H9 (cell line): ENCODE measurements around the gene ADAM8. TPM values are rescaled to one million over a fixed set of nuclear protein-coding genes. Genes with fewer than 3 reads are reported as not detected.
"Not testable (repeated sequence)": the region's sequence is repeated elsewhere in the genome, so short reads cannot be mapped to it uniquely, and the experiment has no call there.

Experiments used
- DNase-seq: peaks from one replicate; pipeline ENCODE4 v3.0.0-alpha.2; 2017
- H2AFZ ChIP-seq: one replicate; pipeline ENCODE4 v1.6.1; 2013; ENCODE audit warnings: mild to moderate bottlenecking, low read length, control low read depth, moderate library complexity
- H2AK5ac ChIP-seq: 2 replicates; pipeline ENCODE4 v1.6.1; 2013; ENCODE audit warnings: low read length, control low read depth, mixed read lengths; ENCODE audit not compliant: insufficient read length
- H2BK120ac ChIP-seq: one replicate; pipeline ENCODE4 v1.6.1; 2013; ENCODE audit warnings: low read depth, mild to moderate bottlenecking, low read length, control low read depth, inconsistent platforms; ENCODE audit not compliant: poor library complexity, severe bottlenecking
- H2BK12ac ChIP-seq: 2 replicates; pipeline ENCODE4 v1.6.1; 2013; ENCODE audit warnings: low read length, control low read depth, mixed read lengths, low read depth; ENCODE audit not compliant: insufficient read length
- H2BK15ac ChIP-seq: 2 replicates; pipeline ENCODE4 v1.6.1; 2013; ENCODE audit warnings: low read depth, low read length, control low read depth
- H2BK20ac ChIP-seq: one replicate; pipeline ENCODE4 v1.6.1; 2013; ENCODE audit warnings: low read depth, mild to moderate bottlenecking, low read length, control low read depth, inconsistent platforms; ENCODE audit not compliant: poor library complexity, severe bottlenecking
- H2BK5ac ChIP-seq: 2 replicates; pipeline ENCODE4 v1.6.1; 2013; ENCODE audit warnings: low read length, control low read depth, mixed read lengths; ENCODE audit not compliant: insufficient read length
- H3K14ac ChIP-seq: 2 replicates; pipeline ENCODE4 v1.6.1; 2013; ENCODE audit warnings: low read length, control low read depth; ENCODE audit not compliant: insufficient read depth
- H3K18ac ChIP-seq: 2 replicates; pipeline ENCODE4 v1.6.1; 2013; ENCODE audit warnings: low read depth, mild to moderate bottlenecking, mixed read lengths, low read length, control low read depth; ENCODE audit not compliant: insufficient read length
- H3K23ac ChIP-seq: 2 replicates; pipeline ENCODE4 v1.6.1; 2013; ENCODE audit warnings: low read length, control low read depth, mixed read lengths, low read depth; ENCODE audit not compliant: insufficient read length
- H3K23me2 ChIP-seq: 2 replicates; pipeline ENCODE4 v1.6.1; 2013; ENCODE audit warnings: low read depth, mild to moderate bottlenecking, mixed read lengths, low read length, control low read depth; ENCODE audit not compliant: insufficient read length, poor library complexity, severe bottlenecking
- H3K27ac ChIP-seq: 2 replicates; pipeline ENCODE4 v1.5.1; 2013; ENCODE audit warnings: low read length, control low read depth, mixed read lengths, low read depth; ENCODE audit not compliant: insufficient read length
- H3K27me3 ChIP-seq: 2 replicates; pipeline ENCODE4 v1.6.1; 2013; ENCODE audit warnings: low read length, control low read depth, inconsistent platforms; ENCODE audit not compliant: insufficient read depth
- H3K4ac ChIP-seq: 2 replicates; pipeline ENCODE4 v1.6.1; 2013; ENCODE audit warnings: low read depth, mild to moderate bottlenecking, control low read depth, inconsistent platforms, low read length, moderate library complexity
- H3K4me1 ChIP-seq: 2 replicates; pipeline ENCODE4 v1.6.1; 2013; ENCODE audit warnings: low read length, control low read depth, inconsistent platforms; ENCODE audit not compliant: insufficient read depth
- H3K4me2 ChIP-seq: 2 replicates; pipeline ENCODE4 v1.6.1; 2013; ENCODE audit warnings: low read length, control low read depth, mixed read lengths; ENCODE audit not compliant: insufficient read length, insufficient read depth
- H3K56ac ChIP-seq: 2 replicates; pipeline ENCODE4 v1.6.1; 2013; ENCODE audit warnings: low read depth, mild to moderate bottlenecking, mixed read lengths, low read length, control low read depth; ENCODE audit not compliant: insufficient read length
- H3K79me1 ChIP-seq: 2 replicates; pipeline ENCODE4 v1.6.1; 2013; ENCODE audit warnings: low read depth, mild to moderate bottlenecking, moderate library complexity, low read length, control low read depth, inconsistent platforms; ENCODE audit not compliant: insufficient read depth, poor library complexity, severe bottlenecking
- H3K79me2 ChIP-seq: 2 replicates; pipeline ENCODE4 v1.6.1; 2013; ENCODE audit warnings: low read length, control low read depth, inconsistent platforms; ENCODE audit not compliant: insufficient read depth
- H3K9ac ChIP-seq: 2 replicates; pipeline ENCODE4 v1.6.1; 2013; ENCODE audit warnings: low read length, control low read depth, mixed read lengths; ENCODE audit not compliant: insufficient read length; ENCODE audit errors: extremely low read depth
- H3K9me3 ChIP-seq: one replicate; pipeline ENCODE4 v1.6.1; 2013; ENCODE audit warnings: low read depth, low read length, inconsistent platforms; ENCODE audit not compliant: control insufficient read depth
- H3T11ph ChIP-seq: one replicate; pipeline ENCODE4 v1.6.1; 2013; ENCODE audit warnings: mild to moderate bottlenecking, low read length, control low read depth, inconsistent platforms
- H4K20me1 ChIP-seq: one replicate; pipeline ENCODE4 v1.6.1; 2013; ENCODE audit not compliant: control insufficient read depth, insufficient read length, insufficient read depth
- H4K5ac ChIP-seq: 2 replicates; pipeline ENCODE4 v1.6.1; 2013; ENCODE audit warnings: low read depth, mild to moderate bottlenecking, mixed read lengths, low read length, control low read depth; ENCODE audit not compliant: insufficient read length
- H4K8ac ChIP-seq: replicated peaks from 2 replicates; pipeline ENCODE4 v1.6.1; 2013; ENCODE audit warnings: low read length, control low read depth, mixed read lengths, low read depth; ENCODE audit not compliant: insufficient read length
- H4K91ac ChIP-seq: 2 replicates; pipeline ENCODE4 v1.6.1; 2013; ENCODE audit warnings: low read depth, mild to moderate bottlenecking, moderate library complexity, mixed read lengths, low read length, control low read depth; ENCODE audit not compliant: insufficient read length
- H3K27ac Mint-ChIP-seq, 3 experiments: 2 replicates in 2 of 3; 3 replicates in 1 of 3; pipeline ENCODE4 v1.8.0; 2020 to 2021; ENCODE audit warnings: mixed read lengths in 3 of 3, mild to moderate bottlenecking in 1 of 3, moderate library complexity in 1 of 3
- H3K27me3 Mint-ChIP-seq: 2 replicates; pipeline ENCODE4 v1.8.0; 2021; ENCODE audit warnings: low read depth, mild to moderate bottlenecking, moderate library complexity, mixed read lengths
- H3K36me3 Mint-ChIP-seq, 3 experiments: 2 replicates in 2 of 3; 3 replicates in 1 of 3; pipeline ENCODE4 v1.8.0; 2020 to 2021; ENCODE audit warnings: low read depth in 3 of 3, mixed read lengths in 3 of 3; ENCODE audit not compliant: insufficient read depth in 1 of 3
- H3K4me1 Mint-ChIP-seq, 2 experiments: 2 replicates each; pipeline ENCODE4 v1.8.0; 2020; ENCODE audit warnings: mixed read lengths in 2 of 2
- H3K4me3 Mint-ChIP-seq, 2 experiments: 2 replicates in 1 of 2; 3 replicates in 1 of 2; pipeline ENCODE4 v1.8.0; 2020 to 2021; ENCODE audit warnings: mild to moderate bottlenecking in 2 of 2, mixed read lengths in 2 of 2, moderate library complexity in 1 of 2
- H3K9me3 Mint-ChIP-seq, 2 experiments: 2 replicates in 1 of 2; 3 replicates in 1 of 2; pipeline ENCODE4 v1.8.0; 2020; ENCODE audit warnings: mild to moderate bottlenecking in 2 of 2, mixed read lengths in 2 of 2, moderate library complexity in 1 of 2
- WGBS: extraction: QIAGEN DNeasy Blood & Tissue Kit; methylation state at CpG from one replicate; pipeline ENCODE4 v1.1.7; 2013; ENCODE audit warnings: missing lambda C conversion rate, low lambda C conversion rate, mixed read lengths; ENCODE audit not compliant: insufficient read length; ENCODE audit errors: extremely low coverage; 5-methylcytosine and 5-hydroxymethylcytosine counted together
- total RNA-seq: library from RNA; stranded (reverse); gene quantifications from 2 replicates; pipeline ENCODE4 v1.2.1, GENCODE V29; 2021

ADAM8 gene
- total RNA-seq, 1 experiment from 2014 or later = 5.4 TPM

DNA sequence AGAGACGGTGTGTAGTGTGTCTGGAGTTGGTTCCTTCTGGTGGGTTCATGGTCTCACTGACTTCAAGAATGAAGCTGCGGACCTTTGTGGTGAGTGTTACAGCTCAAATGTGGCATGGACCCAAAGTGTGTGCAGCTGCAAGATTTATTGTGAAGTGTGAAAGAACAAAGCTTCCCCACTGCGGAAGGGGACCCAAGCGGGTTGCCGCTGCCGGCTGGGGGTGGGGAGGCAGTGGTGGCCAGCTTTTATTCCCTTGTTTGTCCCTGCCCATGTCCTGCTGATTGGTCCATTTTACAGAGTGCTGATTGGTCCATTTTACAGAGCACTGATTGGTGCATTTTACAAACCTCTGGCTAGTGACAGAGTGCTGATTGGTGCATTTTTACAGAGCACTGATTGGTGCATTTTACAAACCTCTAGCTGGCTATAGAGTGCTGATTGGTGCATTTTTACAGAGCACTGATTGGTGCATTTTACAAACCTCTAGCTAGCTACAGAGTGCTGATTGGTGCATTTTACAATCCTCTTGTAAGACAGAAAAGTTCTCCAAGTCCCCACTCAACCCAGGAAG is 44.3 kb upstream of the ADAM8 start:
- H2BK5ac ChIP-seq, H3K18ac ChIP-seq, H4K20me1 ChIP-seq, H3K56ac ChIP-seq, H3K36me3 Mint-ChIP-seq, DNase-seq, H3K4me3 Mint-ChIP-seq, H3T11ph ChIP-seq, H4K91ac ChIP-seq, H2BK120ac ChIP-seq, H3K9ac ChIP-seq, H3K4me2 ChIP-seq, H3K9me3 Mint-ChIP-seq, H3K23ac ChIP-seq, H3K27ac ChIP-seq, H4K8ac ChIP-seq, H3K79me1 ChIP-seq, H3K9me3 ChIP-seq, H3K27me3 ChIP-seq, H3K79me2 ChIP-seq, H2BK15ac ChIP-seq, H2AFZ ChIP-seq, H3K4me1 ChIP-seq, H3K23me2 ChIP-seq, H2BK12ac ChIP-seq, H3K27ac Mint-ChIP-seq, H4K5ac ChIP-seq, H2AK5ac ChIP-seq, H2BK20ac ChIP-seq, H3K14ac ChIP-seq, H3K4ac ChIP-seq: not testable (repeated sequence)
- no CpG with 5 or more reads among the region's 6 CpGs for WGBS
- Mint-ChIP-seq H3K4me1 (peaks cover 0 to 11% of the 10 kb centered on the region in 2 experiments; a peak in 3 of 4 replicates), H3K27me3 (peaks cover 38% of the 10 kb centered on the region)
